ENCODE data around the gene USP54.

USP54 gene

GRCh38 chr10:73465978-73466726 lies 125.0 kb downstream of the USP54 start:
- no peak for DNase-seq (ENCODE audit: low read depth in 2 of 2)
- no peak for TF ChIP-seq CTCF (IDR thresholded peaks at IDR 0.05; ENCODE audit: low read depth, low read length)
- no peak overlapping the region for H3K4me3 ChIP-seq (replicated peaks in 1 of 2; ENCODE audit: low read depth in 2 of 2, low read length in 2 of 2)

GRCh38 chr10:73460897-73461296 lies 130.2 kb downstream of the USP54 start:
- no peak overlapping the region for H3K4me3 ChIP-seq (replicated peaks in 1 of 2; ENCODE audit: low read depth in 2 of 2, low read length in 2 of 2)
- TF ChIP-seq CTCF (IDR thresholded peaks at IDR 0.05; ENCODE audit: low read depth, low read length) = no peak
- DNase-seq (ENCODE audit: low read depth in 2 of 2) = no peak

- no peak overlapping the region for H3K4me3 ChIP-seq (replicated peaks in 1 of 2; ENCODE audit: low read depth in 2 of 2, low read length in 2 of 2)
- TF ChIP-seq CTCF (IDR thresholded peaks at IDR 0.05; ENCODE audit: low read depth, low read length) = no peak
- DNase-seq (ENCODE audit: low read depth in 2 of 2) = peak; percentile 11 to 14
Observed at GRCh38 chr10:73459683-73460314, 131.3 kb downstream of the USP54 start.

- TF ChIP-seq CTCF (IDR thresholded peaks at IDR 0.05; ENCODE audit: low read depth, low read length) = no peak
- no peak for DNase-seq (ENCODE audit: low read depth in 2 of 2)
Observed at GRCh38 chr10:73456187-73456890, 134.8 kb downstream of the USP54 start.

GRCh38 chr10:73449113-73449512 lies 142.0 kb downstream of the USP54 start:
- no peak overlapping the region for H3K4me3 ChIP-seq (replicated peaks in 1 of 2; ENCODE audit: low read depth in 2 of 2, low read length in 2 of 2)
- no peak for TF ChIP-seq CTCF (IDR thresholded peaks at IDR 0.05; ENCODE audit: low read depth, low read length)
- no peak for DNase-seq (ENCODE audit: low read depth in 2 of 2)

More at GRCh38 chr10:73456187-73456890, 134.8 kb downstream of the USP54 start:
- no peak overlapping the region for H3K4me3 ChIP-seq (replicated peaks in 1 of 2; ENCODE audit: low read depth in 2 of 2, low read length in 2 of 2)

- TF ChIP-seq CTCF (IDR thresholded peaks at IDR 0.05; ENCODE audit: low read depth, low read length) = no peak
- no peak overlapping the region for H3K4me3 ChIP-seq (replicated peaks in 1 of 2; ENCODE audit: low read depth in 2 of 2, low read length in 2 of 2)
- no peak for DNase-seq (ENCODE audit: low read depth in 2 of 2)
Observed at GRCh38 chr10:73448384-73448783, 142.8 kb downstream of the USP54 start.
